SU-DHL-6 (cell line): ENCODE data around the gene ZMYND10.

ENCODE experiments used
- H2AFZ ChIP-seq: fragments of 200-600 bp; sonication (generic); 2 replicates; pipeline ENCODE4 v1.6.1; 2014; ENCODE audit warnings: low read depth, mild to moderate bottlenecking, moderate library complexity, mixed read lengths, antibody characterized with exemption, low read length; ENCODE audit not compliant: severe bottlenecking
- H3F3A ChIP-seq: fragments of 200-600 bp; shearing (Covaris generic); 2 replicates; pipeline ENCODE4 v1.6.0; 2016; ENCODE audit warnings: antibody characterized with exemption, mild to moderate bottlenecking; ENCODE audit not compliant: insufficient read depth
- H3K27ac ChIP-seq: fragments of 200-600 bp; sonication (generic); 2 replicates; pipeline ENCODE4 v1.5.1; 2016; ENCODE audit warnings: low read depth, mild to moderate bottlenecking, low read length, moderate library complexity, mixed read lengths
- H3K27me3 ChIP-seq: fragments of 200-600 bp; sonication (generic), shearing (Covaris generic); 2 replicates; pipeline ENCODE4 v1.6.0; 2014; ENCODE audit warnings: mild to moderate bottlenecking, low read length
- H3K36me3 ChIP-seq: fragments of 200-600 bp; sonication (generic); 2 replicates; pipeline ENCODE4 v1.6.1; 2014; ENCODE audit warnings: mild to moderate bottlenecking, low read length, mixed read lengths
- H3K4me2 ChIP-seq: fragments of 300-600, 200-600 bp; shearing (Covaris generic), sonication (generic); 2 replicates; pipeline ENCODE4 v1.6.0; 2014; ENCODE audit warnings: low read length, low read depth, mild to moderate bottlenecking; ENCODE audit not compliant: poor library complexity, severe bottlenecking
- H3K4me3 ChIP-seq: fragments of 200-600 bp; sonication (generic); 2 replicates; pipeline ENCODE4 v1.5.1; 2014; ENCODE audit warnings: antibody characterized with exemption, low read length, mild to moderate bottlenecking, mixed read lengths; ENCODE audit not compliant: insufficient read depth, poor library complexity, severe bottlenecking
- H3K79me2 ChIP-seq: fragments of 200-600 bp; sonication (generic); 2 replicates; pipeline ENCODE4 v1.6.1; 2014; ENCODE audit warnings: mild to moderate bottlenecking, low read length, moderate library complexity; ENCODE audit not compliant: insufficient read depth
- H3K9ac ChIP-seq: fragments of 200-600 bp; sonication (generic); 2 replicates; pipeline ENCODE4 v1.7.0; 2014; ENCODE audit warnings: mild to moderate bottlenecking, low read length
- H3K9me2 ChIP-seq: fragments of 200-600 bp; sonication (generic); replicated peaks from 2 replicates; pipeline ENCODE4 v1.6.1; 2014; ENCODE audit warnings: low read length; ENCODE audit not compliant: insufficient read depth
- H3K9me3 ChIP-seq: fragments of 200-600 bp; sonication (generic); 2 replicates; pipeline ENCODE4 v1.6.1; 2014; ENCODE audit warnings: low read length, mixed read lengths; ENCODE audit not compliant: insufficient read depth
- H4K20me1 ChIP-seq: fragments of 200-600 bp; sonication (generic); 2 replicates; pipeline ENCODE4 v1.6.1; 2014; ENCODE audit warnings: low read depth, mild to moderate bottlenecking, antibody characterized with exemption, low read length, moderate library complexity, mixed read lengths
- EZH2phosphoT487 ChIP-seq: fragments of 200-600 bp; sonication (generic), shearing (Covaris generic); conservative IDR thresholded peaks from 2 replicates; pipeline ENCODE4 v1.6.1; 2018; ENCODE audit warnings: mild to moderate bottlenecking, antibody characterized with exemption, low read length, moderate library complexity, mixed read lengths
- TF ChIP-seq, protein P1 (sequence below): fragments of 200-600 bp; sonication (generic); IDR thresholded peaks from one replicate; pipeline ENCODE4 v1.5.1; 2017; ENCODE audit warnings: antibody characterized with exemption, mild to moderate bottlenecking, low read length, moderate library complexity; ENCODE audit not compliant: insufficient read depth, poor library complexity, severe bottlenecking

ZMYND10 gene

DNA sequence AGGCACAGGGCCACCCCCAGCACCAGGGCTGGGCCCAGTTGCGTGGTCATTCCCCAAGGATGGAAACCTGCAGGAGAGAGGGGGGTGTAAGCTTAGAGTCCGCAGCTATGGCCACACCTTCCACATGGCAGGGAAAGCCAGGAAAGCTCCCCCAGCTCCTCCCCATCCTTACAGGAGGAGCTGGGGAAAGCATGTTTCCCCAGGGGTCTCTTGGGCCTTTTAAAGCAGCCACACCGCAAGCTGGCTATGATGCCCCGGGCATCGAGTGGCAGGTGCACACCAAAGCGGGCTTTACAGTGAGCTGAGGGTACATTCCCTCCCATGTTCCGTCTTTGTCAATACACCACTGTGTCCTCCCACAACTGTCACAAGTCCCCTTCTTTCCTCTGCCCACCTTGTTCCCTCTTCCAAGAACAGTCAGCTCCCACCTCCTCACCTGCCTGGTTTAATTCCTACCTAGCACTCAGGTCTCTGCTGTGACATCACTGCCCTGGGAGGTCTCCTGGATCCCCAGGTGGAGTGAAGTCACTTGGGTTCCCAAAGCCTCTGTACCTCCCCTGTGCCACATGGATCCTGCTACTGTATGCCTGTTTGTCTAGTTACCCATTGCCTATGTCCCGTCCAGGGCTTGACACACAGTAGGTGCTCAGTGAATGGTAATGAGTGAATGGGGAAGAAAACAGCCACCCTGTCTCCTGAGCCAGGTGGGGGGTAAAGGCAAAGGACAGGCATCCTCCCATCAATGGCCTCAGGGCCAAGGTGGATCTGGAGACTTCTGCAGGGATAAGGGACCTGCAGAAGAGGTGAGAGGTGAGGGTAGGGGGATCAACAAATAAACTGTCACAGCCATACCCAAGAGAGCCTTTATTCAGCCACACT lies 49.7 kb downstream of the ZMYND10 start:
- no peak overlapping the region for H3K27ac ChIP-seq
- H3F3A ChIP-seq, result no peaks in the 10 kb centered on the region
- TF ChIP-seq EZH2phosphoT487, result no peak
- TF ChIP-seq, protein P1, sequence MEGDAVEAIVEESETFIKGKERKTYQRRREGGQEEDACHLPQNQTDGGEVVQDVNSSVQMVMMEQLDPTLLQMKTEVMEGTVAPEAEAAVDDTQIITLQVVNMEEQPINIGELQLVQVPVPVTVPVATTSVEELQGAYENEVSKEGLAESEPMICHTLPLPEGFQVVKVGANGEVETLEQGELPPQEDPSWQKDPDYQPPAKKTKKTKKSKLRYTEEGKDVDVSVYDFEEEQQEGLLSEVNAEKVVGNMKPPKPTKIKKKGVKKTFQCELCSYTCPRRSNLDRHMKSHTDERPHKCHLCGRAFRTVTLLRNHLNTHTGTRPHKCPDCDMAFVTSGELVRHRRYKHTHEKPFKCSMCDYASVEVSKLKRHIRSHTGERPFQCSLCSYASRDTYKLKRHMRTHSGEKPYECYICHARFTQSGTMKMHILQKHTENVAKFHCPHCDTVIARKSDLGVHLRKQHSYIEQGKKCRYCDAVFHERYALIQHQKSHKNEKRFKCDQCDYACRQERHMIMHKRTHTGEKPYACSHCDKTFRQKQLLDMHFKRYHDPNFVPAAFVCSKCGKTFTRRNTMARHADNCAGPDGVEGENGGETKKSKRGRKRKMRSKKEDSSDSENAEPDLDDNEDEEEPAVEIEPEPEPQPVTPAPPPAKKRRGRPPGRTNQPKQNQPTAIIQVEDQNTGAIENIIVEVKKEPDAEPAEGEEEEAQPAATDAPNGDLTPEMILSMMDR, result no peak
- H3K9ac ChIP-seq, result no peak overlapping the region
- no peak overlapping the region for H3K4me2 ChIP-seq
- H3K79me2 ChIP-seq, result peaks cover 14% of the 10 kb centered on the region
- H3K4me3 ChIP-seq, result no peak overlapping the region
- no peaks in the 10 kb centered on the region for H3K9me2 ChIP-seq
- no peaks in the 10 kb centered on the region for H3K9me3 ChIP-seq
- no peak overlapping the region for H2AFZ ChIP-seq
- no peaks in the 10 kb centered on the region for H3K27me3 ChIP-seq
- no peaks in the 10 kb centered on the region for H4K20me1 ChIP-seq
- H3K36me3 ChIP-seq, result no peaks in the 10 kb centered on the region

- Histone ChIP-seq H4K20me1 (no peaks in the 10 kb centered on the region), H3K9me2 (no peaks in the 10 kb centered on the region), H3K27ac (no peak overlapping the region), H3K9ac (no peak overlapping the region), H3F3A (no peaks in the 10 kb centered on the region), H3K4me3 (no peak overlapping the region), H3K27me3 (no peaks in the 10 kb centered on the region), H3K4me2 (no peak overlapping the region), H2AFZ (no peak overlapping the region), H3K9me3 (no peaks in the 10 kb centered on the region), H3K36me3 (no peaks in the 10 kb centered on the region), H3K79me2 (peaks cover 22% of the 10 kb centered on the region)
- no peak for TF ChIP-seq EZH2phosphoT487
- TF ChIP-seq, protein P1, result no peak
Measured at GRCh38 chr3:50294492-50295403, 50.8 kb downstream of the ZMYND10 start.

DNA sequence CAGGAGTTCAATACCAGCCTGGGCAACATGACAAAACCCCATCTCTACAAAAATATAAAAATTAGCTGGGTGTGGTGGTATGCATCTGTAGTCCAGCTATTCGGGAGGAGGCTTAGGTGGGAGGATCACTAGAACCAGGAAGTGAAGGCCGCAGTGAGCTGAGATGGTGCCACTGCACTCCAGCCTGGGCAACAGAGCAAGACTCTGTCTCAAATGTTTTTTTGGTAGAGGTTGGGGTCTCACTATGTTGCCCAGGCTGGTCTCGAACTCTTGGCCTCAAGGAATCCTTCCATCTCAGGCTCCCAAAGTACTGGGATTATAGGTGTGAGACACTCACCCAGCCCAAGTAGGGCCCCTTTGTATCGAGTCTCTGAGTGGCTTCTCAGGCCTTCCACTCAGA lies 51.4 kb downstream of the ZMYND10 start:
- TF ChIP-seq EZH2phosphoT487, result no peak
- TF ChIP-seq, protein P1, result no peak
- Histone ChIP-seq H3K9me2 (no peaks in the 10 kb centered on the region), H3K36me3 (no peaks in the 10 kb centered on the region)

More for the DNA sequence above, 51.4 kb downstream of the ZMYND10 start:
- Histone ChIP-seq H3F3A (no peaks in the 10 kb centered on the region), H3K9me3 (no peaks in the 10 kb centered on the region), H3K79me2 (peaks cover 22% of the 10 kb centered on the region), H3K4me3 (no peak overlapping the region), H3K4me2 (no peak overlapping the region), H2AFZ (no peak overlapping the region), H3K27me3 (no peaks in the 10 kb centered on the region), H3K27ac (no peak overlapping the region), H4K20me1 (no peaks in the 10 kb centered on the region), H3K9ac (no peak overlapping the region)
